HepG2 (cell line): ENCODE measurements around the gene NSF. TPM values are rescaled to one million over a fixed set of nuclear protein-coding genes. Genes with fewer than 3 reads are reported as not detected.

ENCODE experiments used
- ATAC-seq: fragments of 200-7000 bp; cut with Tn5 transposase; 3 replicates; pipeline ENCODE4 v1.9.1; 2020; ENCODE audit warnings: mild to moderate bottlenecking, moderate library complexity
- BruUV-seq: library from RNA; stranded (reverse); fragments of 400-500 nt; replicated peaks from 2 replicates; lab custom pipeline; 2021; lab: Mats Ljungman, UMichigan
- CTCF ChIA-PET: fragments of 300-600 bp; formaldehyde crosslinking; extraction: SDS; loops from one replicate; lab custom pipeline; 2021; ENCODE audit warnings: low total read pairs, inconsistent platforms, low intra/inter-chr PET ratio; lab: Yijun Ruan, JAX
- POLR2A ChIA-PET: fragments of 350-600 bp; sonication (Branson Sonifier 250); formaldehyde crosslinking; loops from one replicate; lab custom pipeline; 2020; ENCODE audit warnings: antibody characterized with exemption, inconsistent platforms; lab: Yijun Ruan, JAX
- DNase-seq: peaks from one replicate; pipeline ENCODE4 v3.0.0-alpha.2; 2015; ENCODE audit warnings: low spot score
- FAIRE-seq: peaks from 3 replicates; lab custom pipeline; 2011; peaks lifted over from hg19 to GRCh38; lab: Jason Lieb, UNC
- H2AFZ ChIP-seq: one replicate; pipeline ENCODE4 v1.6.1; 2011; ENCODE audit warnings: low read length, inconsistent platforms
- H3K27ac ChIP-seq: fragments of 300-600 bp; 3 replicates; pipeline ENCODE4 v1.8.0; 2011; ENCODE audit warnings: mixed run types, mild to moderate bottlenecking, mixed read lengths, low read length, inconsistent platforms; ENCODE audit not compliant: insufficient read depth; ENCODE audit errors: extremely low read length
- H3K27me3 ChIP-seq, 2 experiments: fragments of 200-600 bp in 1 of 2; 2 replicates in 1 of 2; 3 replicates in 1 of 2; pipeline versions ENCODE4 v1.6.0 to v1.8.0; 2011; ENCODE audit warnings: low read length in 2 of 2, mild to moderate bottlenecking in 2 of 2, moderate library complexity in 2 of 2, inconsistent platforms in 1 of 2; ENCODE audit not compliant: insufficient read depth in 2 of 2, control insufficient read depth in 1 of 2
- H3K36me3 ChIP-seq, 2 experiments: fragments of 200-600 bp in 1 of 2; replicated peaks in 1 of 2; 2 replicates in 1 of 2; 3 replicates in 1 of 2; pipeline versions ENCODE4 v1.5.1 to v1.8.0; 2011; ENCODE audit warnings: low read length in 2 of 2, inconsistent platforms in 1 of 2; ENCODE audit not compliant: insufficient read depth in 2 of 2, control insufficient read depth in 1 of 2
- H3K4me1 ChIP-seq: 2 replicates; pipeline ENCODE4 v1.5.1; 2012; ENCODE audit warnings: low read length, inconsistent platforms; ENCODE audit not compliant: insufficient read depth
- H3K4me2 ChIP-seq: 2 replicates; pipeline ENCODE4 v1.6.0; 2011; ENCODE audit warnings: low read depth, low read length, inconsistent platforms
- H3K4me3 ChIP-seq, 3 experiments: fragments of 200-600 bp in 1 of 3; sonication (generic), shearing (Covaris generic) in 1 of 3; replicated peaks in 1 of 3; 2 replicates each; pipeline ENCODE4 v1.5.1; 2011 to 2016; ENCODE audit warnings: low read length in 3 of 3, inconsistent platforms in 2 of 3, low read depth in 2 of 3, mild to moderate bottlenecking in 2 of 3, control low read depth in 1 of 3, mixed read lengths in 1 of 3; ENCODE audit not compliant: insufficient read depth in 1 of 3
- H3K79me2 ChIP-seq: one replicate; pipeline ENCODE4 v1.6.1; 2011; ENCODE audit warnings: low read length, inconsistent platforms; ENCODE audit not compliant: insufficient read depth
- H3K9ac ChIP-seq: 2 replicates; pipeline ENCODE4 v1.6.0; 2011; ENCODE audit warnings: mild to moderate bottlenecking, low read depth, low read length, inconsistent platforms; ENCODE audit not compliant: insufficient read depth
- H3K9me3 ChIP-seq: 2 replicates; pipeline ENCODE4 v1.5.1; 2012; ENCODE audit warnings: mild to moderate bottlenecking, low read length
- H4K20me1 ChIP-seq: 2 replicates; pipeline ENCODE4 v1.6.0; 2011; ENCODE audit warnings: inconsistent platforms, mild to moderate bottlenecking, low read length, moderate library complexity; ENCODE audit not compliant: insufficient read depth
- AGO1 ChIP-seq: fragments of 200-400 bp; formaldehyde crosslinking; IDR thresholded peaks from 2 replicates; pipeline ENCODE4 v1.6.1; 2017; ENCODE audit warnings: mild to moderate bottlenecking, low read depth, low read length, moderate library complexity; ENCODE audit not compliant: poor library complexity, severe bottlenecking
- AGO2 ChIP-seq: fragments of 200-400 bp; formaldehyde crosslinking; optimal IDR thresholded peaks from 2 replicates; pipeline ENCODE3; 2017; ENCODE audit warnings: mild to moderate bottlenecking, low read depth, low read length, moderate library complexity
- ATF7-NPFF ChIP-seq: sonication (generic); formaldehyde crosslinking; IDR thresholded peaks from 2 replicates; pipeline ENCODE4 v1.8.1; 2023; ENCODE audit warnings: mild to moderate bottlenecking, low read depth, missing genetic modification reagents, moderate library complexity
- FOXP1 ChIP-seq, 2 experiments: fragments of 450-650 bp in 1 of 2; IDR thresholded peaks; 2 replicates each; pipeline ENCODE4 v1.6.1; 2017 to 2018; ENCODE audit warnings: antibody characterized with exemption in 1 of 2
- HDAC1 ChIP-seq: sonication (generic); formaldehyde crosslinking; IDR thresholded peaks from 2 replicates; pipeline ENCODE4 v1.5.1; 2020; ENCODE audit warnings: mild to moderate bottlenecking, missing genetic modification reagents
- HIVEP1 ChIP-seq: sonication (generic); formaldehyde crosslinking; IDR thresholded peaks from 2 replicates; pipeline ENCODE4 v1.4.0; 2020; ENCODE audit warnings: mild to moderate bottlenecking, missing genetic modification reagents
- HNF4A ChIP-seq: sonication (generic); formaldehyde crosslinking; IDR thresholded peaks from 2 replicates; pipeline ENCODE4 v1.4.0; 2020; ENCODE audit warnings: missing genetic modification reagents
- HNRNPLL ChIP-seq: fragments of 200-400 bp; formaldehyde crosslinking; IDR thresholded peaks from 2 replicates; pipeline ENCODE4 v1.6.1; 2017; ENCODE audit warnings: mild to moderate bottlenecking, low read depth, low read length; ENCODE audit not compliant: poor library complexity, severe bottlenecking
- KLF6 ChIP-seq: IDR thresholded peaks from 2 replicates; pipeline ENCODE4 v1.8.0; 2016; ENCODE audit warnings: missing biosample characterization, missing genetic modification reagents
- MEIS2 ChIP-seq: sonication (generic); formaldehyde crosslinking; IDR thresholded peaks from 2 replicates; pipeline ENCODE4 v1.9.0; 2021; ENCODE audit warnings: mild to moderate bottlenecking, missing genetic modification reagents
- MIER2 ChIP-seq: IDR thresholded peaks from 2 replicates; pipeline ENCODE4 v1.6.1; 2016; ENCODE audit warnings: missing biosample characterization, missing genetic modification reagents
- NFKB2 ChIP-seq: sonication (generic); formaldehyde crosslinking; IDR thresholded peaks from 2 replicates; pipeline ENCODE4 v1.4.0; 2020; ENCODE audit warnings: missing genetic modification reagents, borderline replicate concordance
- RBFOX2 ChIP-seq: fragments of 200-400 bp; formaldehyde crosslinking; IDR thresholded peaks from 2 replicates; pipeline ENCODE4 v1.6.1; 2017; ENCODE audit warnings: low read depth, mild to moderate bottlenecking, low read length
- SIX1 ChIP-seq: sonication (generic); formaldehyde crosslinking; IDR thresholded peaks from 2 replicates; pipeline ENCODE4 v1.4.0; 2020; ENCODE audit warnings: missing genetic modification reagents, borderline replicate concordance
- SP1 ChIP-seq, 2 experiments: fragments of 450-650 bp in 1 of 2; sonication (generic) in 1 of 2; formaldehyde crosslinking in 1 of 2; IDR thresholded peaks; 2 replicates each; pipeline versions ENCODE4 v1.4.0 to v1.6.1; 2016 to 2020; ENCODE audit warnings: missing genetic modification reagents in 1 of 2
- TAF1 ChIP-seq: sonication (generic); formaldehyde crosslinking; IDR thresholded peaks from 2 replicates; pipeline ENCODE4 v1.4.0; 2020; ENCODE audit warnings: missing genetic modification reagents
- TBX2 ChIP-seq: sonication (generic); formaldehyde crosslinking; IDR thresholded peaks from 2 replicates; pipeline ENCODE4 v1.5.0; 2020; ENCODE audit warnings: missing genetic modification reagents, mild to moderate bottlenecking, borderline replicate concordance
- ZNF224 ChIP-seq: sonication (generic); formaldehyde crosslinking; IDR thresholded peaks from 2 replicates; pipeline ENCODE4 v1.5.0; 2020; ENCODE audit warnings: mild to moderate bottlenecking, missing genetic modification reagents
- ZNF776 ChIP-seq: sonication (generic); formaldehyde crosslinking; IDR thresholded peaks from 2 replicates; pipeline ENCODE4 v1.4.0; 2020; ENCODE audit warnings: mild to moderate bottlenecking, missing genetic modification reagents
- WGBS: methylation state at CpG from one replicate; pipeline ENCODE4 v1.1.6; 2017; ENCODE audit warnings: low lambda C conversion rate; 5-methylcytosine and 5-hydroxymethylcytosine counted together
- in situ Hi-C: cut with HindIII; loops from 2 replicates; pipeline ENCODE4 v1.10.0; 2017; ENCODE audit warnings: low pct_unique_long_range_greater_than_20kb; ENCODE audit not compliant: extremely low pct_ligation_motif_present
- intact Hi-C: fragments of 100-400 bp; cut with micrococcal nuclease; formaldehyde crosslinking; loops from one replicate; pipeline ENCODE4 v1.10.0; 2022; ENCODE audit not compliant: unreplicated experiment
- polyA plus RNA-seq, 8 experiments: library from polyadenylated mRNA; depleted of rRNA in 3 of 8; stranded (reverse) in 7 of 8; unstranded in 1 of 8; fragments of >200 nt; fragmentation: Illumina TruSeq in 4 of 8; extraction: Trizol in 4 of 8; gene quantifications; 2 replicates each; pipeline versions ENCODE4 v1.2.1 to v1.2.3, GENCODE V29; 2011 to 2016; ENCODE audit warnings: low read depth in 4 of 8, missing spikeins in 1 of 8, mixed read lengths in 1 of 8; ENCODE audit not compliant: insufficient read depth in 1 of 8
- total RNA-seq, 5 experiments: library from RNA; depleted of rRNA; stranded (reverse); fragments of >200 nt; fragmentation: Illumina TruSeq; extraction: Trizol; gene quantifications; 2 replicates each; pipeline ENCODE4 v1.2.3, GENCODE V29; 2016; ENCODE audit warnings: low read depth in 1 of 5
- TF ChIP-seq, protein P1 (sequence below): sonication (generic); formaldehyde crosslinking; IDR thresholded peaks from 2 replicates; pipeline ENCODE4 v1.4.0; 2020; ENCODE audit warnings: mild to moderate bottlenecking, missing genetic modification reagents
- TF ChIP-seq, protein P2 (sequence below): sonication (generic); formaldehyde crosslinking; IDR thresholded peaks from 2 replicates; pipeline ENCODE4 v1.5.0; 2020; ENCODE audit warnings: mild to moderate bottlenecking, missing genetic modification reagents

Gene NSF
- total and polyA plus RNA-seq, 2 of the 13 experiments (the other 11 are each of a cell fraction or from before 2014, with no cell fraction given), result 21.9 to 37.8 TPM

DNA sequence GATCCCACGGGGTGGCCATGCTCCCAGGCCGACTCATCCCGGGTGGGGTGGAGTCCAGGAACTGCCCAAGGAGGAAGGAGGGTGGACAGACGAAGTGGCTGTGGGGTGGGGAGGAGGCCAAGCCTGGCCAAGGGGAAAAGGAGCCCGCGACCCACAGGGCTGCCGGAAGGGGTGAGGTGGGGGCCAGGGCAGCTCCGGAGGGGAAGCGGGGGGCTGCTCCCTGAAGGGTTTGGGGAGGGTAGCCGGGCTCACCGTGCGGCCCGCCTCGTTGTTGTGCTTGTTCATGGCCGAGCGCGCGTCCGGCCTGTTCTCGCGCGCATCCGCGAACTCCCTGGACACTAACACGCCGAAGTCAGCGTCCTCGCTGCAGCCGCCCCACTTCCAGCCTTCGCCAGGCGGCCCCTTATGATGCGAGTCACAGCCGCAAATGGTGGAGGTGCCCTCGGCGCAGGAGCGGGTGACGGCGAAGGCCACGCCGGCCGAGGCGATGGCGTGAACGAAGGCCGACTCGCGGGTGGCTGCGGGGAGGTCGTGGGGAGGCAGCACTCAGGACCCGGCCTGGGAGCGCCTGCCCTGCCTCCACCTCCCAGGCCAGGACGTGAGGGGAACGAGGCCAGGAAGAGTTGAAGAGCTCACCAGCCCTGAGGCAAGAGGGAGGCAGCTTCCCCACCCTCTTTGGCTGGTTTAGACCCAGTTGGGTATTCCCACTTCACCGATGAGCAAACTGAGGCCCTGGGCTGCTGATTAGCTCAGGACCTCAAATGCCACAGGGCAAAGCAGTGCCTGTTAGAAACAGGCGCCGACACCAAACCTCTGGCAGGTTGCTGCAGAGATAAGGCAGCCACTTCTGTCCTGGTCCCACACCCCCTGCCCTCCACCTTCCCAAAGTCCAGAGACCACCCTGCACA is 179.3 kb downstream of the NSF start:
- DNase-seq (no peak), ATAC-seq (no peak; the same call in 2 of the 3 replicates), FAIRE-seq (no peak)
- in situ Hi-C loops (no loop called here), intact Hi-C loops (no loop called here)
- BruUV-seq, result no TSS peak
- no peaks in the 10 kb centered on the region for H4K20me1 ChIP-seq
- H3K27me3 ChIP-seq, result no peaks in the 10 kb centered on the region
- H3K9ac ChIP-seq, result peak overlapping the region; percentile 71
- no peak overlapping the region for H2AFZ ChIP-seq
- H3K4me1 ChIP-seq, result peaks cover 55% of the 10 kb centered on the region
- ChIA-PET CTCF (interaction anchor here (1.0 kb wide), 1 partner anchor 12 kb away, joined by 3 read pairs; no protein-coding TSS in a partner anchor), POLR2A (interaction anchor here (1.7 kb wide), 1 partner anchor 11 kb away, joined by 12 read pairs; no protein-coding TSS in a partner anchor)
- no peaks in the 10 kb centered on the region for H3K9me3 ChIP-seq
- peak overlapping the region; percentile 86 for H3K4me2 ChIP-seq
- peak overlapping the region; percentile 36 to 77 (median 71); a peak in 5 of 6 replicates for H3K4me3 ChIP-seq
- no peaks in the 10 kb centered on the region for H3K79me2 ChIP-seq
- H3K27ac ChIP-seq, result peak overlapping the region; percentile 91
- no peaks in the 10 kb centered on the region for H3K36me3 ChIP-seq
- WGBS, result 90% methylated on average over 56 of the region's 56 CpGs
- TF ChIP-seq AGO1, result peak; percentile 56
- no peak for TF ChIP-seq SIX1 (CRISPR knock-in tag)
- TF ChIP-seq HIVEP1 (CRISPR knock-in tag), result peak; percentile 77; the same call in 1 of the 2 replicates
- peak; percentile 26; the same call in 1 of the 2 replicates for TF ChIP-seq ZNF776 (CRISPR knock-in tag)
- TF ChIP-seq RBFOX2, result peak; percentile 64
- peak; percentile 46; the same call in 1 of the 2 replicates for TF ChIP-seq TBX2
- TF ChIP-seq KLF6, result no peak
- TF ChIP-seq SP1 (IDR thresholded peaks at IDR 0.05), result no peak
- TF ChIP-seq SP1 (CRISPR knock-in tag; IDR thresholded peaks at IDR 0.05), result 0 out of 2 replicates have a peak, but pooled peaks have one; percentile 20
- TF ChIP-seq AGO2, result peak; percentile 67
- 0 out of 2 replicates have a peak, but pooled peaks have one; percentile 45 for TF ChIP-seq ZNF224 (CRISPR knock-in tag)
- TF ChIP-seq HNRNPLL, result peak; percentile 10
- peak; percentile 52; the same call in 1 of the 2 replicates for TF ChIP-seq MEIS2 (CRISPR knock-in tag)
- TF ChIP-seq ATF7-NPFF (CRISPR knock-in tag), result peak; percentile 37; the same call in 1 of the 2 replicates
- 0 out of 2 replicates have a peak, but pooled peaks have one; percentile 10 for TF ChIP-seq TAF1
- TF ChIP-seq HDAC1 (CRISPR knock-in tag), result peak; percentile 7; the same call in 1 of the 2 replicates
- TF ChIP-seq FOXP1 (IDR thresholded peaks at IDR 0.05), result no peak
- TF ChIP-seq FOXP1 (CRISPR knock-in tag; IDR thresholded peaks at IDR 0.05), result 0 out of 2 replicates have a peak, but pooled peaks have one; percentile 2
- peak; percentile 60; the same call in 1 of the 2 replicates for TF ChIP-seq HNF4A (CRISPR knock-in tag)
- TF ChIP-seq MIER2 (CRISPR knock-in tag), result 0 out of 2 replicates have a peak, but pooled peaks have one; percentile 25
- TF ChIP-seq, protein P1, sequence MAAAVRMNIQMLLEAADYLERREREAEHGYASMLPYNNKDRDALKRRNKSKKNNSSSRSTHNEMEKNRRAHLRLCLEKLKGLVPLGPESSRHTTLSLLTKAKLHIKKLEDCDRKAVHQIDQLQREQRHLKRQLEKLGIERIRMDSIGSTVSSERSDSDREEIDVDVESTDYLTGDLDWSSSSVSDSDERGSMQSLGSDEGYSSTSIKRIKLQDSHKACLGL (CRISPR knock-in tag), result peak; percentile 29; the same call in 1 of the 2 replicates
- TF ChIP-seq, protein P2, sequence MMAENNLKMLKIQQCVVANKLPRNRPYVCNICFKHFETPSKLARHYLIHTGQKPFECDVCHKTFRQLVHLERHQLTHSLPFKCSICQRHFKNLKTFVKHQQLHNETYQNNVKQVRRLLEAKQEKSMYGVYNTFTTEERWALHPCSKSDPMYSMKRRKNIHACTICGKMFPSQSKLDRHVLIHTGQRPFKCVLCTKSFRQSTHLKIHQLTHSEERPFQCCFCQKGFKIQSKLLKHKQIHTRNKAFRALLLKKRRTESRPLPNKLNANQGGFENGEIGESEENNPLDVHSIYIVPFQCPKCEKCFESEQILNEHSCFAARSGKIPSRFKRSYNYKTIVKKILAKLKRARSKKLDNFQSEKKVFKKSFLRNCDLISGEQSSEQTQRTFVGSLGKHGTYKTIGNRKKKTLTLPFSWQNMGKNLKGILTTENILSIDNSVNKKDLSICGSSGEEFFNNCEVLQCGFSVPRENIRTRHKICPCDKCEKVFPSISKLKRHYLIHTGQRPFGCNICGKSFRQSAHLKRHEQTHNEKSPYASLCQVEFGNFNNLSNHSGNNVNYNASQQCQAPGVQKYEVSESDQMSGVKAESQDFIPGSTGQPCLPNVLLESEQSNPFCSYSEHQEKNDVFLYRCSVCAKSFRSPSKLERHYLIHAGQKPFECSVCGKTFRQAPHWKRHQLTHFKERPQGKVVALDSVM (CRISPR knock-in tag), result 0 out of 2 replicates have a peak, but pooled peaks have one; percentile 8
- TF ChIP-seq NFKB2 (CRISPR knock-in tag), result 0 out of 2 replicates have a peak, but pooled peaks have one; percentile 2
